Sigmoid colon (tissue), 4 donors: Measurements from ENCODE around the gene SH3RF3.

Experiments used
- EP300 ChIP-seq, 4 donors: sonication (generic); formaldehyde crosslinking; IDR thresholded peaks; one replicate each; pipeline ENCODE4 v1.6.1; 2017; ENCODE audit warnings: antibody characterized with exemption in 4 of 4
- POLR2A ChIP-seq, 2 donors: fragments of 450-650 bp; IDR thresholded peaks; one replicate each; pipeline ENCODE4 v1.6.1; 2016; ENCODE audit warnings: antibody characterized with exemption in 2 of 2, mild to moderate bottlenecking in 2 of 2, moderate library complexity in 2 of 2
- TF ChIP-seq, protein P1 (sequence below), 4 experiments: fragments of 450-650 bp in 3 of 4; fragments of 200-600 bp in 1 of 4; IDR thresholded peaks; one replicate each; pipeline ENCODE4 v1.5.1; 2016 to 2019; ENCODE audit warnings: antibody characterized with exemption in 4 of 4, mild to moderate bottlenecking in 3 of 4, moderate library complexity in 2 of 4

GRCh38 chr2:109385506-109385905, 256.5 kb downstream of the SH3RF3 start:
- TF ChIP-seq POLR2A (IDR thresholded peaks at IDR 0.05) (no peak), EP300 (IDR thresholded peaks at IDR 0.05) (no peak)
- TF ChIP-seq, protein P1, sequence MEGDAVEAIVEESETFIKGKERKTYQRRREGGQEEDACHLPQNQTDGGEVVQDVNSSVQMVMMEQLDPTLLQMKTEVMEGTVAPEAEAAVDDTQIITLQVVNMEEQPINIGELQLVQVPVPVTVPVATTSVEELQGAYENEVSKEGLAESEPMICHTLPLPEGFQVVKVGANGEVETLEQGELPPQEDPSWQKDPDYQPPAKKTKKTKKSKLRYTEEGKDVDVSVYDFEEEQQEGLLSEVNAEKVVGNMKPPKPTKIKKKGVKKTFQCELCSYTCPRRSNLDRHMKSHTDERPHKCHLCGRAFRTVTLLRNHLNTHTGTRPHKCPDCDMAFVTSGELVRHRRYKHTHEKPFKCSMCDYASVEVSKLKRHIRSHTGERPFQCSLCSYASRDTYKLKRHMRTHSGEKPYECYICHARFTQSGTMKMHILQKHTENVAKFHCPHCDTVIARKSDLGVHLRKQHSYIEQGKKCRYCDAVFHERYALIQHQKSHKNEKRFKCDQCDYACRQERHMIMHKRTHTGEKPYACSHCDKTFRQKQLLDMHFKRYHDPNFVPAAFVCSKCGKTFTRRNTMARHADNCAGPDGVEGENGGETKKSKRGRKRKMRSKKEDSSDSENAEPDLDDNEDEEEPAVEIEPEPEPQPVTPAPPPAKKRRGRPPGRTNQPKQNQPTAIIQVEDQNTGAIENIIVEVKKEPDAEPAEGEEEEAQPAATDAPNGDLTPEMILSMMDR (IDR thresholded peaks at IDR 0.05): no peak
